ENCODE results near the gene CAPN13. TPM values are rescaled to one million over a fixed set of nuclear protein-coding genes. Genes with fewer than 3 reads are reported as not detected.
A peak's percentile ranks its signal among the peaks of the same experiment; 100 is the strongest.

The CAPN13 gene
- polyA plus RNA-seq, 1 of the 3 experiments (the other 2 are of a cell fraction), result not detected

GRCh38 chr2:30766666-30767065, 40.6 kb downstream of the CAPN13 start:
- Histone ChIP-seq H3K4me3 (ENCODE audit: low read depth in 2 of 2, low read length in 1 of 2) (no peak overlapping the region), H3K27me3 (ENCODE audit: insufficient read depth) (no peaks in the 10 kb centered on the region), H3K4me1 (ENCODE audit: control insufficient read depth in 1 of 2, insufficient read depth in 2 of 2, low read depth in 1 of 2, low read length in 1 of 2) (peaks cover 0 to 38% of the 10 kb centered on the region in 2 experiments; a peak in 2 of 4 replicates), H3F3A (replicated peaks; ENCODE audit: insufficient read depth) (no peaks in the 10 kb centered on the region), H3K79me2 (ENCODE audit: insufficient read depth) (no peaks in the 10 kb centered on the region), H3K36me3 (replicated peaks in 1 of 2; ENCODE audit: control insufficient read depth in 1 of 2, insufficient read depth in 2 of 2, low read length in 1 of 2) (no peaks in the 10 kb centered on the region), H3K9me3 (no peaks in the 10 kb centered on the region), H4K20me1 (ENCODE audit: insufficient read depth) (no peaks in the 10 kb centered on the region), H2AFZ (ENCODE audit: low read depth) (no peak overlapping the region), H3K9ac (no peak overlapping the region), H3K27ac (ENCODE audit: low read depth in 2 of 2, low read length in 1 of 2) (peak overlapping the region in 1 of 2 experiments; percentile 58; a peak in 2 of 4 replicates), H3K9me2 (no peaks in the 10 kb centered on the region), H3K4me2 (no peak overlapping the region)
- POLR2A ChIA-PET, result no interaction called here
- WGBS (ENCODE audit: low lambda C conversion rate), result 11% methylated on average over 3 of the region's 3 CpGs
- CTCF ChIA-PET, result interaction anchor here (1.2 to 5.7 kb wide), 9 partner anchors 9 to 404 kb away, joined by 3 to 23 read pairs (median 5); partner anchors contain the start of gene GALNT14
- peak; percentile 71 for TF ChIP-seq RCOR1 (IDR thresholded peaks at IDR 0.05; ENCODE audit: low read length)
- peak; percentile 54; the same call in 1 of the 2 replicates for TF ChIP-seq MXI1 (IDR thresholded peaks at IDR 0.05; ENCODE audit: low read depth, low read length)
- TF ChIP-seq FOXM1 (IDR thresholded peaks at IDR 0.05; ENCODE audit: low read depth), result no peak
- no peak for TF ChIP-seq MAX (IDR thresholded peaks at IDR 0.05; ENCODE audit: low read depth)
- TF ChIP-seq ZBTB33 (IDR thresholded peaks at IDR 0.05; ENCODE audit: borderline replicate concordance, low read depth), result no peak
- peak in 1 of 2 experiments; percentile 69; a peak in 1 of 4 replicates for TF ChIP-seq EP300 (IDR thresholded peaks at IDR 0.05; ENCODE audit: borderline replicate concordance in 1 of 2, low read depth in 1 of 2, low read length in 1 of 2)
- TF ChIP-seq EZH2phosphoT487 (IDR thresholded peaks at IDR 0.05; ENCODE audit: borderline replicate concordance, low read depth), result no peak
- peak; percentile 9 for TF ChIP-seq CHD2 (IDR thresholded peaks at IDR 0.05; ENCODE audit: low read length, partially characterized antibody)
- DNase-seq, result peak; percentile 59

DNA sequence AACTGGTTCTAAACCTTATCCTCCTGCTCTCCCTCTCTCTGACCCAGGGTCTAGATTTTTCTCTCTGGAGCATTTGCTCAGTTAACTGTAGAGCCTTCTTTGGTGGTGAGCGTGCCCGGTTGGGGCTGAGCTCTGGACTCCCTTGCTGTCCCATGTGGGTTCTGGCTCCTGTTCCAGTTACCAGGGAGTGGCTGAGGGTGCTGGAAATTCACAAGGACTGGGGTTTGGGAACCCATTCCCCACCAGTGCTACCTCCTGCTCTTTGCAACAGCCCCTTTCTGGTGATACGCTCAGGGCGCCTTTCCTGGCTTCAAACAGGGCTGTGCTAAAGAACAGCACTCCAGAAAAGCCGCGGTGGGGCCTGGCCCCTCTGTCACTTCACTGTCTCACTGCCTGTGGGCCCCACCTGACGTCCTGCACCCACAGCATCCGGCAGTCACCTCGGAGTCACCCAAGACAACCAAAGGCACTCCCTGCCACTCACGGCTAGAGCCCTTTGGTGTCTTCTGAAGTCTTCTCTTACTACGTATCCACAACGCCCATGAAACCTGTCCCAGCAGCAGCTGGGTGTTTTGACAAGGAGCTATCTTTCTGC, 41.3 kb downstream of the CAPN13 start:
- no peaks in the 10 kb centered on the region for H3K36me3 ChIP-seq (replicated peaks in 1 of 2; ENCODE audit: control insufficient read depth in 1 of 2, insufficient read depth in 2 of 2, low read length in 1 of 2)
- no peaks in the 10 kb centered on the region for H4K20me1 ChIP-seq (ENCODE audit: insufficient read depth)
- POLR2A ChIA-PET, result no interaction called here
- H3K4me2 ChIP-seq, result no peak overlapping the region
- H3K4me3 ChIP-seq (ENCODE audit: low read depth in 2 of 2, low read length in 1 of 2), result no peak overlapping the region
- no peaks in the 10 kb centered on the region for H3K9me2 ChIP-seq
- no peak overlapping the region for H3K9ac ChIP-seq
- 50% methylated on average over 12 of the region's 12 CpGs for WGBS (ENCODE audit: low lambda C conversion rate)
- CTCF ChIA-PET, result interaction anchor here (1.1 to 5.7 kb wide), 9 partner anchors 8 to 404 kb away, joined by 3 to 23 read pairs (median 5); partner anchors contain the start of gene GALNT14
- no peaks in the 10 kb centered on the region for H3K27me3 ChIP-seq (ENCODE audit: insufficient read depth)
- no peaks in the 10 kb centered on the region for H3F3A ChIP-seq (replicated peaks; ENCODE audit: insufficient read depth)
- H3K79me2 ChIP-seq (ENCODE audit: insufficient read depth), result no peaks in the 10 kb centered on the region
- no peaks in the 10 kb centered on the region for H3K9me3 ChIP-seq
- DNase-seq, result no peak
- no peak overlapping the region for H2AFZ ChIP-seq (ENCODE audit: low read depth)
- peak overlapping the region in 1 of 2 experiments; percentile 58; a peak in 1 of 4 replicates for H3K27ac ChIP-seq (ENCODE audit: low read depth in 2 of 2, low read length in 1 of 2)
- peaks cover 0 to 31% of the 10 kb centered on the region in 2 experiments; a peak in 2 of 4 replicates for H3K4me1 ChIP-seq (ENCODE audit: control insufficient read depth in 1 of 2, insufficient read depth in 2 of 2, low read depth in 1 of 2, low read length in 1 of 2)
- TF ChIP-seq TAF1 (IDR thresholded peaks at IDR 0.05; ENCODE audit: borderline replicate concordance, low read depth, low read length), result no peak
- TF ChIP-seq, protein P1, sequence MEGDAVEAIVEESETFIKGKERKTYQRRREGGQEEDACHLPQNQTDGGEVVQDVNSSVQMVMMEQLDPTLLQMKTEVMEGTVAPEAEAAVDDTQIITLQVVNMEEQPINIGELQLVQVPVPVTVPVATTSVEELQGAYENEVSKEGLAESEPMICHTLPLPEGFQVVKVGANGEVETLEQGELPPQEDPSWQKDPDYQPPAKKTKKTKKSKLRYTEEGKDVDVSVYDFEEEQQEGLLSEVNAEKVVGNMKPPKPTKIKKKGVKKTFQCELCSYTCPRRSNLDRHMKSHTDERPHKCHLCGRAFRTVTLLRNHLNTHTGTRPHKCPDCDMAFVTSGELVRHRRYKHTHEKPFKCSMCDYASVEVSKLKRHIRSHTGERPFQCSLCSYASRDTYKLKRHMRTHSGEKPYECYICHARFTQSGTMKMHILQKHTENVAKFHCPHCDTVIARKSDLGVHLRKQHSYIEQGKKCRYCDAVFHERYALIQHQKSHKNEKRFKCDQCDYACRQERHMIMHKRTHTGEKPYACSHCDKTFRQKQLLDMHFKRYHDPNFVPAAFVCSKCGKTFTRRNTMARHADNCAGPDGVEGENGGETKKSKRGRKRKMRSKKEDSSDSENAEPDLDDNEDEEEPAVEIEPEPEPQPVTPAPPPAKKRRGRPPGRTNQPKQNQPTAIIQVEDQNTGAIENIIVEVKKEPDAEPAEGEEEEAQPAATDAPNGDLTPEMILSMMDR (IDR thresholded peaks at IDR 0.05), result no peak
- TF ChIP-seq SIN3A (IDR thresholded peaks at IDR 0.05; ENCODE audit: borderline replicate concordance, low read depth, low read length), result no peak
- TF ChIP-seq EZH2phosphoT487 (IDR thresholded peaks at IDR 0.05; ENCODE audit: borderline replicate concordance, low read depth), result no peak
- no peak for TF ChIP-seq ELF1 (IDR thresholded peaks at IDR 0.05)
- no peak for TF ChIP-seq RFX5 (IDR thresholded peaks at IDR 0.05; ENCODE audit: low read length)
- no peak for TF ChIP-seq GATA2 (CRISPR knock-in tag; IDR thresholded peaks at IDR 0.05)
- no peak for TF ChIP-seq ZBTB33 (IDR thresholded peaks at IDR 0.05; ENCODE audit: borderline replicate concordance, low read depth)
- no peak for TF ChIP-seq RXRA (IDR thresholded peaks at IDR 0.05; ENCODE audit: borderline replicate concordance, low read depth)
- TF ChIP-seq YY1 (IDR thresholded peaks at IDR 0.05; ENCODE audit: low read depth), result no peak
- no peak for TF ChIP-seq TEAD4 (IDR thresholded peaks at IDR 0.05; ENCODE audit: borderline replicate concordance, insufficient read depth)

Measured in SK-N-SH (cell line).